OCI-LY1 (cell line): ENCODE results near the gene ZNF524.
"Not testable (repeated sequence)": the region's sequence is repeated elsewhere in the genome, so short reads cannot be mapped to it uniquely, and the experiment has no call there.

ENCODE experiments used
- H2AFZ ChIP-seq: fragments of 200-600 bp; sonication (generic), shearing (Covaris generic); 2 replicates; pipeline ENCODE4 v1.6.0; 2014; ENCODE audit warnings: antibody characterized with exemption, mild to moderate bottlenecking, low read length
- H3F3A ChIP-seq: fragments of 200-600 bp; sonication (generic), shearing (Covaris generic); 2 replicates; pipeline ENCODE4 v1.6.0; 2014; ENCODE audit warnings: mild to moderate bottlenecking, antibody characterized with exemption, low read length, moderate library complexity; ENCODE audit not compliant: insufficient read depth
- H3K27ac ChIP-seq: fragments of 200-600 bp; sonication (generic); 2 replicates; pipeline ENCODE4 v1.5.1; 2014; ENCODE audit warnings: low read length, mixed run types, mild to moderate bottlenecking, low read depth; ENCODE audit not compliant: poor library complexity, severe bottlenecking
- H3K27me3 ChIP-seq: fragments of 200-600 bp; sonication (generic); 2 replicates; pipeline ENCODE4 v1.6.0; 2014; ENCODE audit warnings: antibody characterized with exemption, mild to moderate bottlenecking, low read length, moderate library complexity; ENCODE audit not compliant: insufficient read depth
- H3K36me3 ChIP-seq: fragments of 200-600 bp; sonication (generic); 2 replicates; pipeline ENCODE4 v1.6.1; 2014; ENCODE audit warnings: mild to moderate bottlenecking, antibody characterized with exemption, low read length, moderate library complexity, mixed read lengths; ENCODE audit not compliant: insufficient read depth
- H3K4me1 ChIP-seq: fragments of 200-600 bp; sonication (generic); 2 replicates; pipeline ENCODE4 v1.5.1; 2014; ENCODE audit warnings: mild to moderate bottlenecking, low read length, moderate library complexity; ENCODE audit not compliant: insufficient read depth, severe bottlenecking
- H3K4me2 ChIP-seq: fragments of 200-600 bp; sonication (generic), shearing (Covaris generic); 2 replicates; pipeline ENCODE4 v1.6.1; 2014; ENCODE audit warnings: low read length
- H3K4me3 ChIP-seq: fragments of 200-600 bp; sonication (generic); 2 replicates; pipeline ENCODE4 v1.5.1; 2014; ENCODE audit warnings: low read length, low read depth, mild to moderate bottlenecking, mixed read lengths; ENCODE audit not compliant: poor library complexity, severe bottlenecking
- H3K79me2 ChIP-seq: fragments of 200-600 bp; shearing (Covaris generic); 2 replicates; pipeline ENCODE4 v1.6.1; 2016; ENCODE audit warnings: mixed run types, low read length, mixed read lengths; ENCODE audit not compliant: insufficient read depth
- H3K9ac ChIP-seq: fragments of 200-600 bp; sonication (generic), shearing (Covaris generic); 2 replicates; pipeline ENCODE4 v1.6.1; 2014; ENCODE audit warnings: mild to moderate bottlenecking, low read length, mixed read lengths
- H3K9me2 ChIP-seq: fragments of 200-600 bp; sonication (generic), shearing (Covaris generic); 2 replicates; pipeline ENCODE4 v1.6.1; 2014; ENCODE audit warnings: low read depth, mild to moderate bottlenecking, low read length, mixed read lengths
- H3K9me3 ChIP-seq: fragments of 200-600 bp; shearing (Covaris generic); 2 replicates; pipeline ENCODE4 v1.6.1; 2014; ENCODE audit warnings: low read length, mixed read lengths
- H4K20me1 ChIP-seq: fragments of 200-600 bp; sonication (generic), shearing (Covaris generic); 2 replicates; pipeline ENCODE4 v1.6.0; 2016; ENCODE audit warnings: mild to moderate bottlenecking, low read length; ENCODE audit not compliant: insufficient read depth
- EZH2 ChIP-seq: fragments of 200-600 bp; sonication (generic), shearing (Covaris generic); IDR thresholded peaks from 2 replicates; pipeline ENCODE4 v1.8.0; 2017; ENCODE audit warnings: borderline replicate concordance, mixed run types, mild to moderate bottlenecking, antibody characterized with exemption, low read length, moderate library complexity, mixed read lengths
- TF ChIP-seq, protein P1 (sequence below): fragments of 200-600 bp; sonication (generic), shearing (Covaris generic); IDR thresholded peaks from 2 replicates; pipeline ENCODE4 v1.5.1; 2017; ENCODE audit warnings: mild to moderate bottlenecking, antibody characterized with exemption, low read length, moderate library complexity, mixed read lengths

Gene ZNF524

DNA sequence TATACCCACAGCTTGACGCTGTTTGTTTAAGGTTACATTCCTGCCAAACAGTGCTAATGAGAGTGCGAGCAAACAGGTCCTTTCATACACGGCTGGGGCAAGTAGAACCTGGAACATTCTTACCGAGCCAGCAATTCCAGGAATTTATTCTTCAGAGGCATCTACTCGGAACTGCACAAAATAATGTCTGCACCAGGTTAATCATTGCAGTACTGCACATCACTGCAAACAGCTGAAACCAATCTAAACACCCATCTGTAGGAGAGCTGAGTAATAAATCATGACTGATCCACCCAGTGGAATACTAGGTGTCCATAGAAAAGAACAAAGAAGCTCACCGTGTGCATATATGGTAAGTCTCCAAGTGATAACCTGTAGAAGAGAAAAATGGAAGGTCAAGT, 18.3 kb upstream of the ZNF524 start:
- H3K9me2 ChIP-seq, result no peaks in the 10 kb centered on the region
- H3K27ac ChIP-seq, result no peak overlapping the region
- no peaks in the 10 kb centered on the region for H3K9me3 ChIP-seq
- H2AFZ ChIP-seq, result no peak overlapping the region
- H3K4me2 ChIP-seq, result no peak overlapping the region
- H3K36me3 ChIP-seq, result peaks cover 9% of the 10 kb centered on the region
- H3K27me3 ChIP-seq, result no peaks in the 10 kb centered on the region; the same call in 1 of the 2 replicates
- H3K9ac ChIP-seq, result no peak overlapping the region
- peaks cover 26% of the 10 kb centered on the region for H3K4me1 ChIP-seq
- no peaks in the 10 kb centered on the region for H3F3A ChIP-seq
- H4K20me1 ChIP-seq, result no peaks in the 10 kb centered on the region
- TF ChIP-seq EZH2, result no peak
- TF ChIP-seq, protein P1, sequence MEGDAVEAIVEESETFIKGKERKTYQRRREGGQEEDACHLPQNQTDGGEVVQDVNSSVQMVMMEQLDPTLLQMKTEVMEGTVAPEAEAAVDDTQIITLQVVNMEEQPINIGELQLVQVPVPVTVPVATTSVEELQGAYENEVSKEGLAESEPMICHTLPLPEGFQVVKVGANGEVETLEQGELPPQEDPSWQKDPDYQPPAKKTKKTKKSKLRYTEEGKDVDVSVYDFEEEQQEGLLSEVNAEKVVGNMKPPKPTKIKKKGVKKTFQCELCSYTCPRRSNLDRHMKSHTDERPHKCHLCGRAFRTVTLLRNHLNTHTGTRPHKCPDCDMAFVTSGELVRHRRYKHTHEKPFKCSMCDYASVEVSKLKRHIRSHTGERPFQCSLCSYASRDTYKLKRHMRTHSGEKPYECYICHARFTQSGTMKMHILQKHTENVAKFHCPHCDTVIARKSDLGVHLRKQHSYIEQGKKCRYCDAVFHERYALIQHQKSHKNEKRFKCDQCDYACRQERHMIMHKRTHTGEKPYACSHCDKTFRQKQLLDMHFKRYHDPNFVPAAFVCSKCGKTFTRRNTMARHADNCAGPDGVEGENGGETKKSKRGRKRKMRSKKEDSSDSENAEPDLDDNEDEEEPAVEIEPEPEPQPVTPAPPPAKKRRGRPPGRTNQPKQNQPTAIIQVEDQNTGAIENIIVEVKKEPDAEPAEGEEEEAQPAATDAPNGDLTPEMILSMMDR, result no peak
- H3K4me3 ChIP-seq, result no peak overlapping the region
- no peaks in the 10 kb centered on the region for H3K79me2 ChIP-seq

DNA sequence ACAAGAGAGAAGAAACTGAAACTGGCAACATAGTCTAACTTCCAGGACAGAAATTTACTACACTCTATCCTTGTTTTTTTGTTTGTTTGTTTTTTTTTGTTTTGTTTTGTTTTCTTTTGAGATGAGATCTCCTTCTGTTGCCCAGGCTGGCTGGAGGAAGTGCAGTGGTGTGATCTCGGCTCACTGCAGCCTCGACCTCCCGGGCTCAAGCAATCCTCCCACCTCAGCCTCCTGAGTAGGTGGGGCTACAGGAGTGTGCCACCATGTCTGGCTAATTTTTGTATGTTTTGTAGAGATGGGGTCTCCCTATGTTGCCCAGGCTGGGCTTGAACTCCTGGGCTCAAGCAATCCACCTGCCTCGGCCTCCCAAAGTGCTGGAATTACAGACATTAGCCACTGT, 17.8 kb upstream of the ZNF524 start:
- not testable (repeated sequence) for H3F3A ChIP-seq, H3K9me3 ChIP-seq, H3K4me2 ChIP-seq, H3K9ac ChIP-seq, H3K4me3 ChIP-seq, H3K27me3 ChIP-seq, H3K27ac ChIP-seq, H3K79me2 ChIP-seq, H2AFZ ChIP-seq, H4K20me1 ChIP-seq, H3K9me2 ChIP-seq, H3K36me3 ChIP-seq
- H3K4me1 ChIP-seq, result peaks cover 30% of the 10 kb centered on the region

GRCh38 chr19:55583897-55584296, 16.2 kb upstream of the ZNF524 start:
- H3K9me2 ChIP-seq, H2AFZ ChIP-seq, H3K9me3 ChIP-seq, H3K9ac ChIP-seq, H4K20me1 ChIP-seq, H3K36me3 ChIP-seq, H3K27ac ChIP-seq, H3K4me2 ChIP-seq, H3K4me3 ChIP-seq, H3K79me2 ChIP-seq, H3F3A ChIP-seq, H3K27me3 ChIP-seq: not testable (repeated sequence)
- H3K4me1 ChIP-seq, result peaks cover 30% of the 10 kb centered on the region

- Histone ChIP-seq H3K4me2 (no peak overlapping the region), H3K79me2 (no peaks in the 10 kb centered on the region), H3K4me3 (no peak overlapping the region), H3K27ac (no peak overlapping the region), H4K20me1 (no peaks in the 10 kb centered on the region), H3K4me1 (peaks cover 24% of the 10 kb centered on the region), H3K27me3 (no peaks in the 10 kb centered on the region; the same call in 1 of the 2 replicates), H3F3A (no peaks in the 10 kb centered on the region), H3K9ac (no peak overlapping the region), H2AFZ (no peak overlapping the region), H3K36me3 (no peaks in the 10 kb centered on the region), H3K9me3 (no peaks in the 10 kb centered on the region), H3K9me2 (no peaks in the 10 kb centered on the region)
- TF ChIP-seq, protein P1, result no peak
- no peak for TF ChIP-seq EZH2
Measured at GRCh38 chr19:55584871-55585270, 15.2 kb upstream of the ZNF524 start.
